Measurements from ENCODE around the gene LCN1.

GRCh38 chr9:135500071-135500524 lies 21.1 kb upstream of the LCN1 start:
- no peak for TF ChIP-seq EZH2 (IDR thresholded peaks at IDR 0.05; ENCODE audit: insufficient read depth, poor library complexity, severe bottlenecking)
- no peak for TF ChIP-seq EZH2phosphoT487 (IDR thresholded peaks at IDR 0.05; ENCODE audit: insufficient read depth, low read depth)

Data from GM23248 (cell line).